HG02623 (cell line): ENCODE results near the gene BTN3A1.
"Not testable (repeated sequence)": the region's sequence is repeated elsewhere in the genome, so short reads cannot be mapped to it uniquely, and the experiment has no call there.

Experiments used
- ATAC-seq: cut with Tn5 transposase; IDR thresholded peaks from one replicate; pipeline ENCODE4 v1.9.1; 2021; ENCODE audit warnings: moderate library complexity; ENCODE audit not compliant: unreplicated experiment

The BTN3A1 gene

DNA sequence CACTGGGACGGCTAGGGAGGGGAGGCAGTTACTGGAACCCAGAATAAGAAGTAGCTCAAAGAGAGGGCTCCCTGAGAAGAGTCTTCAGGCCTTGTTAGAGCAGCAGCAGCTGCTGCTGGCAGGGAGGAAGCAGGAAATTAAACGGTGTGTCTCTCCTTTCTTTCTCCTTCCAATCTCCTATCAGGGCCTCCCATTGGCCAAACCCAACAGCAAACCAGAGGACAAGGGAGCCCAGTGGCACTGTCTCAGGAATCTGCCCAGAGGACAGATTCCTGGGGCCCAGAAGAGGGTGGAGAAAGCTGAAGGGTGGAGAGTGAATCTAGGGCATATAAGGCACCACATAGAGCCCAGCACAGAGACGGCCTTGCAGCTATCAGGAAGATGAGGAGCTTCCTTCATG, 10.2 kb downstream of the BTN3A1 start:
- no peak for ATAC-seq

DNA sequence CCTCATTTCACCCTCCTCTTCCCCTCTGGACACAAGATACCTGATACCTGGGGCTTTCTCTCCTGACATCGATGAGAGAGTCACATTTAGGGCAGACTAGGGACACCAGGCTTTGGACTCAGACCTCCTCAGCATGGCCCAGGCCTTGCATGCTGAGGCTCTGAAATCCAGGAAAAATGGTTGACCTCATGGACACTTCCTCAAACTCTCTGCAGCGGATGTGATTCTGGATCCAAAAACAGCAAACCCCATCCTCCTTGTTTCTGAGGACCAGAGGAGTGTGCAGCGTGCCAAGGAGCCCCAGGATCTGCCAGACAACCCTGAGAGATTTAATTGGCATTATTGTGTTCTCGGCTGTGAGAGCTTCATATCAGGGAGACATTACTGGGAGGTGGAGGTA, 10.9 kb downstream of the BTN3A1 start:
- no peak for ATAC-seq

DNA sequence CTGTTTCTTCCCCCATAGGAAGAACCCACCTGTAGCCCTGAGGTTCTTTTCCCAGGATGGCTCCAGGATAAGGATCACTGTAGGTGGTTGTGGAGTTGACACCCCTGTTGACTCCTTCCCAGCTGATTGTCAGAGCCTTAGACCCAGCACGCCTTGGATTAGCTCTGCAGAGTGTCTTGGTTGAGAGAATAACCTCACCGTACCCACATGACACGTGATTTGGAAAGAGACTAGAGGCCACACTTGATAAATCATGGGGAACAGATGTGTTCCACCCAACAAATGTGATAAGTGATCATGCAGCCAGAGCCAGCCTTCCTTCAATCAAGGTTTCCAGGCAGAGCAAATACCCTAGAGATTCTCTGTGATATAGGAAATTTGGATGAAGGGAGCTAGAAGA, 12.2 kb downstream of the BTN3A1 start:
- ATAC-seq, result no peak

DNA sequence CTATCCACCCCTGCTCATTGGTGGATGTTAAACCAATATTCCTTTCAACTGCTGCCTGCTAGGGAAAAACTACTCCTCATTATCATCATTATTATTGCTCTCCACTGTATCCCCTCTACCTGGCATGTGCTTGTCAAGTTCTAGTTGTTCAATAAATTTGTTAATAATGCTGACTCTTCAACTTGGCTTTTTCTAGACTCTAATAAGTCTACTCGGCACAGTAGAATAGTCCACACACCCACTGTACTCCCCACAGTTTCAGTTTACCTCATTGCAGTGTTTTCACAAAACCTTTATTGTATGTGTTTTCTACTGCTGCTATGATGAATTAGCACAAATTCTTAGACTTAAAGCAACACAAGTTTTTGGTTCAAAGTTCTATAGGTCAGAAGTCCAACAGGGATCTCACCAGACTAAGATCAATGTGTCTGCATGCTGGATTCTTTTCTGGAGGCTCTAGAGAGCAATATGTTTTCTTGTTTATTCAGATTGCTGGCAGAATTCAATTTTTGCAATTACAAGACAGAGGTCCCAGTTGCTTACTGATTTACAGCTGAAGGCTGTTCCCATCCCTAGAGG, 13.1 kb downstream of the BTN3A1 start:
- ATAC-seq, result no peak

DNA sequence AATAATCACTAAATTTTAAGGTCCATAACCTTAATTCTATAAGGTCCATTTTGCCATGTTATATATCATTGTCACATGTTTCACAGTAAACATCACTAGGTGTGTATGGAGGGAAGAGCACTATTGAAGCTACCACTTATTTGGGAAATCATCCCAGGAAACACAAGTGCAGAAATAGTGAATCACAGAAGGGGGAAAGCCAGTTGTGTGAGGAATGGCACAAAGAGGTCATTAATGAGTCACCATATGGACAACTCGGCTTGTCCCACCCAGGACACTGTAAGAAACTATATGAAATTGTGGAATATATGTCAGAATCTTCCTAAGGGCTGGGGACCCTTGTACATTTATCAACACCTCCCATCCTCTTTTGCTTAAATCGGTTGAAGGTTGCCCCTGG, 13.7 kb downstream of the BTN3A1 start:
- ATAC-seq, result no peak

DNA sequence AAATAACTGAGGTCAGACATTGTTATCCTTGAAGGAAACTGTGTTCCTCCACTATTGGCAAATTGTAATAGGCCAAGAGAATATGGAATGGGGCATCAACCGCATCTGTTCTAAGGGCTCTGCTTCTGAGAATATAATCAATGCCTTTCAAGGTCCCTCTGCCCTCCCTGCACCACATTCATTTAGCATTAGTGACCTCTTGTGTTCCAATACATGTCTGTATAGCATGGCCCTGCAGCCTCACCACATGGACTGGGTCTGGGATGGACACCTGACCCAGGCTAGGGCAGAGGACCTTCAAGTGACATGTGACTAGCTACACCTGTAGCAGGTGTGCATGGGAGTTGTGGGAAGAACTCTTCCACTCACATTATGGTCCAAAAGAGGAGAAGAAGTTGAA, 14.2 kb downstream of the BTN3A1 start:
- ATAC-seq, result no peak

DNA sequence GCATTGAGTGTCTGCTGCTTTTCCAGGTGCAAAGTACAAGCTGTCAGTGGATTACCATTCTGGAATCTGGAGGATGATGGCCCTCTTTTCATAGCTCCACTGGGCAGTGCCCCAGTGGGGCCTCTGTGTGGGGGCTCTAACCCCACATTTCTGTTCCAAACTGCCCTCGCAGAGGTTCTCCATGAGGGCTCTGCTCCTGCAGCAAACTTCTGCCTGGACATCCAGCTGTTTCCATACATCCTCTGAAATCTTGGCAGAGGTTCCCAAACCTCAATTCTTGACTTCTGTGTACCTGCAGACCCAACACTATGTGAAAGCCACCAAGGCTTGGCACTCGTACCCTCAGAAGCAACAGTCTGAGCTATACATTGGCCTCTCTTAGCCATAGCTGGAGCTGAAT, 16.0 kb downstream of the BTN3A1 start:
- ATAC-seq, result not testable (repeated sequence)

DNA sequence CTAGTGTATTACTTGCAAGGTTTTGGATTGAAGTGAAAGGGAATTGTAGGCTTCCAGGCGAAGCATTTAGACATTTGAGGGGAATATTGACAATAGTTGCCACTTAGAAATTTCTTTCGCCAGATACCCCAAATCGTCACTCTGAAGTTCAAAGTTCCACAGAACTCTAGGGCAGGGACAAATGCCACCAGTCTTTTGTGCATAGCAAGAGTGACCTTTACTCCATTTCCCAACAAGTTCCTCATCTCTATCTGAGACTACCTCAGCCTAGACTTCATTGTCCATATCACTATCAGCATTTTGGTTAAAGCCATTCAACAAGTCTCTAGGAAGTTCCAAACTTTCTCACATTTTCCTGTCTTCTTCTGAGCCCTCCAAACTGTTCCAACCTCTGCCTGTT, 16.7 kb downstream of the BTN3A1 start:
- not testable (repeated sequence) for ATAC-seq

DNA sequence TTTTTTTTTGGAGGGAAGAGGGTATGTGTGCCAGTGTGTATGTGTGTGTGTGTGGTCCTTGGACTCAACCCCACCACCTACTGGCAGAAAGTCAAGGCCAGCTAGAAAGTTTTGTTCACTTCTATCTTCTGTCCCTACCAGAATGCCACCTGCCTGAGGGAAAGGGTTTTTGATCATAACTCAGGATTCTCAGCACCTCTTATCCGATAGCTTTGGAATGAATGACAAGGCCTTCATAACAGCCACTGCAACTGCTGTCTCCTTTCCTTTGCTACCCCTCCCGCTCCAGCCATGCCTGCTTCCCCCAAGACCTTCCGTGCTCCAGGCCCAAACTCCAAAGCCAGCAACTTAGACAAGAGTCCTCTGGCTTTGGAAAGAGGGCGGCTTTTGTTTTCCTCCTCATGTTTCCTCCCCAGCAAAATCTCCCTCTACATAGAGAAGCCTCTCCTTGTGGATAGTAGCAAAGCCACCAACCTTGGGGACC, 18.7 kb downstream of the BTN3A1 start:
- ATAC-seq, result no peak

DNA sequence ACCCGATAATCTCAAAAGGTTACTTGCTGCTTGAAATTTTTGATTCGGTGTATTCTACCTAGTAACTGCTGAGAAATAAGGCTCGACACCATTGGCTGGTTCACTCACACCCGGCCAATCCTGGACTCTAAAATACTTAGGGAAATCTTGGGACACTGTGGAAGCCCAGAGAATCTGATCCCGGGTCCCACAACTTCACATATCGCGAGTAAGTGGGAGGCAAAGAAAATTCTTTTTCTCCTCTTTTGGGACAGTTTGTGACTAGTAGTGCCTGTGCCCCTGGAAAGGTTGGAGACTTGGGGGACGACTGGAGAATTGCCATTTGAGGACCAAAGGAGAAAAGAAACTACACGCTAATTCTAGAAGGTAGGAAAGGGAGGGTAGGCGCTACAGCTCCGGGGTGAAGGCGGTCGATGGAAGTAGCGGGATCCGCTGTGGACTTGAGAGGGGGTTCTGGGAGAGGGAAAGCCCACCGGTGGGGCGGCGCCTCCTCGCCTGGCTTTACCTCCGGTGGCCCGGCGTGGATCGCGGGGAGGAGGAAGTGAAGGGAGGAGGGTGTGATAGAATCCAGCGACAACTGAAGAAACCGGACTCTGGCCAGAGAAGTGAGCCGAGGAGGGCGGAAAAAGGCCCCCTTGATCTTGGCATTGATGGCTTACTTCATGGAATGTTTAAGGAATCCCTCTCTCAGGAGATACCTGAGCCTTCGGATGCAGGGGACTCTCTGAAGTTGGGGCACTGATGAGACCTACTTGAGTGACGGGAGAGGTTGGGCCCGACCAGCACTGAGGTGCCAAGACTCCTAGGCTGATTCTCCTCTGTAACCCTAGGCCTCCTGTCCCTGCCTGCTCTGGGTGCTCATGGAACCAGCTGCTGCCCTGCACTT, 19.4 kb downstream of the BTN3A1 start:
- peak; percentile 84 for ATAC-seq

DNA sequence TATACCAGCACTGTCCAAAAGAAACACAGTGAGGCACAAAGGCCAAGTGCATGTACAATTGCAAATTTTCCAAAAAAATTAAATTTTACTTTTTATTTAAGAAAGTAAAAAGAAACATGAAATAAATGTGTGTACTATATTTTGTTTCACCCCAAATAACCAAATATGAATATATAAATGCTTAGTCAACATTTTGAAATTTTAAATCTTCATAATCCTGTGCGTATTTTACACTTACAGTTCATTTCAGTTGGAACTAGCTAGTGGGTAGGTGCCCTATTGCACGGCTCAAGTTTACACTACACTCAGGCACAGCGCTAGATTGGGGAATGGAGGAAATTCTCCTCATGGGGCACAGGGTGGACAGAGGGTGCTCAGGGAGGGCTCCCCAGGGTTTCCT, 20.3 kb downstream of the BTN3A1 start:
- no peak for ATAC-seq

DNA sequence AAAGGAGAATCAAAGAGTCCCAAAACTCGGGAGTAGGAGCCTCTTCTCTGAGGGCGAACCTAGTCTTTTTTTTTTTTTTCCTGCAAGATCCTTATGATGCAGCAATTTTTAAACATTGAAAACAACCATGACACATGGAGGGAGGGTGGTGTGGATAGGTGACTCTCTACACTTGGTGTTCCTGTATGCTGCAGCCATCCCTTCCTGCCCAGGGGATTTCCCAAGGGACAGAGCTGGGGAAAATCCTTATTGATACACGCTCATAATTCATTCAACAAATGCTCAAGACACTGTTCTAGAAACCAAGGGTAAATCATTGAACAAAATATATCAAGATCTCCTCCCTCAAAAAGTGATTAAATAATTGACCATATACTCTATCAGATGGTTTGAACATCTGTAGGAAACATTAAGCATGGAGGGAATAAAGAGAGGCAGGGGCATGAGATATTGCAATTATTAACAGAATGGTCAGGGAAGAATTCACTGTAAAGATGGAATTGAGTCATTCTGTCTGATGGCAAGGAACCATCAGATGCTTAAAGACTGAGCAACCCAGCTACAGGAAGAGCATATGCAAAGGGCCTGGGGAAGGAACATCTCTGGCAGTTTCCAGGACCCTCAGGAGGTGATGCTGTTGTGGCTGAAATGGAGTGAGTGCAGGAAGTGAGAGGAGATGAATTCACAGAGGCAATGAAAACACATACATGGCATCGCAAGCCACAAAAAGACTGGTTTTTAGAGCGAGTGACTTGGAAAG, 24.8 kb downstream of the BTN3A1 start:
- ATAC-seq, result no peak

DNA sequence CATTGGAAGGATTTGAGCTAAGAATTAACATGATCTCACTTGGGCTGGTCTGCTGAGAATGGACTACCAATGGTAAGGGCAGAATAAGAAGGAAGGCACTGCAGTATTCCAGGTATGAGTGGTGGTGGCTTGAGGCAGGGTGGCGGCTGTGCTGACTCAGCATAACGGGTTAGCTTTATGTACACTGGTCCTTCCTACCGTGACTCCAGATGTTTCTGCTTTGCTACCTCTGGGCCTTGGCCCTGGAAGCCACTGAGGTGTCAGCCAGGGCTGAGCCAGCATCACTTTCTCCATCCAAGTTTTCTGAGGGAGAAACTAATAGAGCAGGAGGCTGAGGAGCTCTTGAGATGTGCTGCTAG, 25.4 kb downstream of the BTN3A1 start:
- ATAC-seq, result no peak

DNA sequence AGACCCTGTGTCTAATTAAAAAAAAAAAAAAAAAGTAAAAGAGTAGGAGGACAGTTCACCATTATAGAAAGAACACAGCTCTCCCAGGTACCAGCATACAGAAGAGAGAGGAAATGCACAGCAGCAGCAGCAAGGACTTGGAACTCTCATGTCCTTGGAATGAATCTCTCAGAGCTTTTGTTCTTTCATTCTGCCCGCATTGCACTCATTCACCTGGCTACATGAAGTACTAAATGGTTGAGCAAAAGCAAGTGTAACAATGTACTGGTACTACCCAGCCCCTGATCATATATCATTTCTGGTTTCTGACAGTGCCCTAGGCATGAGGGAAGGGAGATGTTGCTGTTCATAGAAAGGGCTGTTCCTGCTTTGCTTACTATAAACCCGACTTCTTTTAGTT, 26.1 kb downstream of the BTN3A1 start:
- no peak for ATAC-seq

DNA sequence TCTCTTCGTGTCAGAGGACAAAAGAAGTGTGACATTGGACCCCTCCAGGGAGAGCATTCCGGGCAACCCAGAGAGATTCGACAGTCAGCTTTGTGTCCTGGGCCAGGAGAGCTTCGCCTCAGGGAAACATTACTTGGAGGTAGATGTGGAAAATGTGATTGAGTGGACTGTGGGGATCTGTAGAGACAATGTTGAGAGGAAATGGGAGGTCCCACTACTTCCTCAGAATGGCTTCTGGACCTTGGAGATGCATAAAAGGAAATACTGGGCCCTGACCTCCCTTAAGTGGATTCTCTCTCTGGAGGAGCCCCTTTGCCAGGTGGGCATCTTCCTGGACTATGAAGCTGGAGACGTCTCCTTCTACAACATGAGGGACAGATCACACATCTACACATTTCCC, 28.7 kb downstream of the BTN3A1 start:
- no peak for ATAC-seq

DNA sequence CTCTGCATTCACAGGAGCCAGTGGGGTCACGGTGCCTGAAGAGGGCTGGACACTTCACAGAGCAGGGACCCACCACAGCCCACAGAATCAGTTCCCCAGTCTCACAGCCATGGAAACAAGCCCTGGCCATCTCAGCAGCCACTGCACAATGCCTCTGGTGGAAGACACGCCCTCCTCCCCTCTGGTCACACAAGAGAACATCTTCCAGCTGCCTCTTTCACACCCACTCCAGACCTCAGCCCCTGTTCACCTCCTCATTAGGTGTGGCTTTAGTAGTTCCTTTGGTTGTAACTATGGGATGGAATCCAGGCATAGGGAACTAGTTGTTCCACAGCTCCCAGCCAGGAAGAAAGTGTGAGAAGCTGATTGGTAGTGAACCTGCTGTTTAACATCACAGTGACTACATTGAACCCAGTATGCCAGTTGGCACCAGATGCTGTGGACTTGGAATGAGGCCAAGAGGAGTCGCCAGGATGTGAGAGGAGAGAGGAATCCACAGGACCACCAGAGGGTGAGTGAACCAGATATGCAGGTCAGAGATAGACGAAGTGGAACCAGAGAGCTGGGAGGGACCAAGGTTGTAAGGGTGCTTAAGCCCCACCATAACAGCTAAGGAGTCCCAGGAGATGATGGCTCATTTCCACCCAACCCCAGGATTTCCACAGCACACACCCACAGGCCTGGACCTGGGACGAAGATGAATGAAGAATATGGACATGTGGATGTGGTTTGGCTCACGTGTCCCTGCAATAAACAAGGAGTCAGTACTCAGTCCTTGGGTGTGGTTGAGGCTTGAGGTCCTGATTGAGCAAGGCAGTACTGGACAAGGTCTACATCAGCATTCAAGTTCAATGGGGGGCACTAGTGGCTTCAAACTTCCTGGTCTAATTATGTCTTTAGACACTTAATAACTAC, 29.4 kb downstream of the BTN3A1 start:
- no peak for ATAC-seq

DNA sequence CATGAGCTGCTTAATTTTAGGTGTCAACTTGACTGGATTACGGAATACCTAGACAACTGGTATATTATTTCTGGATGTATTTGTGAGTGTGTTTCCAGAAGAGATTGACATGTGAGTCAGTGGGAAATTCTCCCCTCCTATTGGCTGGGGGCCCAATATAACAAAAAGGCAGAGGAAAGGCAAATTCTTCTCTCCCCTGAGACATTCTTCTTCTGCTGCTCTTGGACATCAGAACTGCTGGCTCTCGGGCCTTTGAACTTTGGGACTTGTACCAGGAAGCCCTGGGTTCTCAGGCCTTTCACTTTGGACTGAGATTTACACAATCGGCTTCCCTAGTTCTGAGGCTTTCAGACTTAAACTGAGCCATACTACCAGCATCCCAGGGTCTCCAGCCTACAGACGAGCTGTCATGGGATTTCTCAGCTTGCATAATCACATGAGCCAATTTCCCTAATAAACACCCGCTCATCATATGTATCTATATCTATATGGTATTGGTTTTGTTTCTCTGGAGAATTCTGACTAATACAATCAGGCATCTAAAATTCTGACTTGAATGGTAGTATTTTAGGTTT, 30.6 kb downstream of the BTN3A1 start:
- no peak for ATAC-seq

DNA sequence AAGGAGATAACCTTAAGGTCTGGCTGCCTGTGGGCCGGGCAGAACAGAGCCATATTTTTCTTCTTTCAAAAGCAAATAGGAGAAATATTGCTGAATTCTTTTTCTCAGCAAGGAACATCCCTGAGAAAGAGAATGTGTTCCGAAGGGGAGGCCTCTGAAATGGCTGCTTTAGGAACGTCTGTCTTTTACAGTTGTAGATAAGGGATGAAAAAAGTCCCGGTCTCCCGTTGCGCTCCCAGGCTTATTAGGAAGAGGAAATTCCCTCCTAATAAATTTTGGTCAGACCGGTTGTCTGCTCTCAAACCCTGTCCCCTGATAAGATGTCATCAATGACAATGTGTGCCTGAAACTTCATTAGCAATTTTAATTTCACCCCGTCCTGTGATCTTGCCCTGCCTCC, 31.6 kb downstream of the BTN3A1 start:
- ATAC-seq, result not testable (repeated sequence)

DNA sequence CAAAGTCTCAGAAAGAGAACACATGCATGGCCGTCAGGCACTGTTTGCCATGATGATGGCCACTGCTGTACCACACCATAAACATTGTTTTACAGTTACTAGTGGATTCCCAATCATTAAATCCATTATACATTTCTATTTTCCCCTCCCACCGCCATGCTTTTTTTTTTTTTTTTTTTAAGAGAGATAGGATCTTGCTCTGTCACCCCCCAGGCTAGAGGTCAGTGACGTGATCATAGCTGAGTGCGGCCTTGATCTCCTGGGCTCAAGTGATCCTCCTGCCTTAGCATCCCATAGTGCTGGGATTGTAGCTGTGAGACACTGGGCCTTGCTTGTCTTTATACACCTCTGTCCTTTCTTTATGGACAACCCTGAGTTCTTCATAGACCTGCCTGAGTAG, 33.9 kb downstream of the BTN3A1 start:
- ATAC-seq, result no peak

DNA sequence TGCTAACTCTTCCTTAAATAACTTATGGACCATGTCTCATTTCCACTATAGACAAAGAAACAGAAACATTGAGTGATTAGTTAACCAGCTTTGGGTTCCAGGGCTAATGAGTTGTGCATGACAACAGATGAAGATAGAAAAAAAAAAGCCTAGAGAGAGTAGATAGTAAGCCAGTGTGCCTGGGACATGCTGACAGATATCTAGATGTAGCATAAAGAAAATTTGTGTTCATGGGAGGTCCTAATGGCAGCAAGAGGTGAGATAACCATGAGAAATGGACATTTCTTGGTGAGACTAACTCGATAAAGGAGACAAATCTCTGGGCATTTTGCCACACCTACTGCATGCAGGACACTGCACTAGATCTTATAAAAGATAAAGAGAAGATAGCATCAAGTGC, 35.5 kb downstream of the BTN3A1 start:
- ATAC-seq, result no peak
